Measurements from ENCODE around the gene C8B.

DNA sequence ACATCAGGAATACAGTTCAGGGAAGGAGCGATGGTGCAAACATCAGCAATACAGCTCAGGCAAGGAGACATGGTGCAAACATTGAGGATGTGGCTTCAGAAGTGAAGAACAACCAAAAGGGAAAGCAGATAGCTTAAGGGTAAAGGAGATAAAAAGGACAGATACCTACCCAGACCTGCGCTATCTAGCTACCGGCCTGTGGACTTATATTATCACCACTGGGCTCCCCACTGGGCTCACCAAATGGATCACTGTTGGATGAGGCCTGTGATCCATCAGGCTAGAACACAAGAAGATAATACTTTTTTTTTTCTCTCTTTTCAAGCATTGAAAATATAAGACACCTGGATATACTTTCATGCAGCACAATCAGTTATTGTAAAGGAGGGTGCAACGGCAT is 44.7 kb upstream of the C8B start:
- TF ChIP-seq POLR2AphosphoS5 (IDR thresholded peaks at IDR 0.05; ENCODE audit: low read depth, low read length) (no peak), TAF1 (IDR thresholded peaks at IDR 0.05; ENCODE audit: borderline replicate concordance, insufficient read depth, low read length) (no peak), SIN3A (IDR thresholded peaks at IDR 0.05; ENCODE audit: borderline replicate concordance, insufficient read depth, low read length) (no peak)
- TF ChIP-seq, protein P1, sequence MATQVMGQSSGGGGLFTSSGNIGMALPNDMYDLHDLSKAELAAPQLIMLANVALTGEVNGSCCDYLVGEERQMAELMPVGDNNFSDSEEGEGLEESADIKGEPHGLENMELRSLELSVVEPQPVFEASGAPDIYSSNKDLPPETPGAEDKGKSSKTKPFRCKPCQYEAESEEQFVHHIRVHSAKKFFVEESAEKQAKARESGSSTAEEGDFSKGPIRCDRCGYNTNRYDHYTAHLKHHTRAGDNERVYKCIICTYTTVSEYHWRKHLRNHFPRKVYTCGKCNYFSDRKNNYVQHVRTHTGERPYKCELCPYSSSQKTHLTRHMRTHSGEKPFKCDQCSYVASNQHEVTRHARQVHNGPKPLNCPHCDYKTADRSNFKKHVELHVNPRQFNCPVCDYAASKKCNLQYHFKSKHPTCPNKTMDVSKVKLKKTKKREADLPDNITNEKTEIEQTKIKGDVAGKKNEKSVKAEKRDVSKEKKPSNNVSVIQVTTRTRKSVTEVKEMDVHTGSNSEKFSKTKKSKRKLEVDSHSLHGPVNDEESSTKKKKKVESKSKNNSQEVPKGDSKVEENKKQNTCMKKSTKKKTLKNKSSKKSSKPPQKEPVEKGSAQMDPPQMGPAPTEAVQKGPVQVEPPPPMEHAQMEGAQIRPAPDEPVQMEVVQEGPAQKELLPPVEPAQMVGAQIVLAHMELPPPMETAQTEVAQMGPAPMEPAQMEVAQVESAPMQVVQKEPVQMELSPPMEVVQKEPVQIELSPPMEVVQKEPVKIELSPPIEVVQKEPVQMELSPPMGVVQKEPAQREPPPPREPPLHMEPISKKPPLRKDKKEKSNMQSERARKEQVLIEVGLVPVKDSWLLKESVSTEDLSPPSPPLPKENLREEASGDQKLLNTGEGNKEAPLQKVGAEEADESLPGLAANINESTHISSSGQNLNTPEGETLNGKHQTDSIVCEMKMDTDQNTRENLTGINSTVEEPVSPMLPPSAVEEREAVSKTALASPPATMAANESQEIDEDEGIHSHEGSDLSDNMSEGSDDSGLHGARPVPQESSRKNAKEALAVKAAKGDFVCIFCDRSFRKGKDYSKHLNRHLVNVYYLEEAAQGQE (IDR thresholded peaks at IDR 0.05; ENCODE audit: insufficient read depth in 1 of 2, low read depth in 2 of 2, low read length in 2 of 2) = no peak
